ENCODE data around the gene CTBP2.

GRCh38 chr10:124943301-124944092, 216.9 kb downstream of the CTBP2 start:
- TF ChIP-seq, protein P1, sequence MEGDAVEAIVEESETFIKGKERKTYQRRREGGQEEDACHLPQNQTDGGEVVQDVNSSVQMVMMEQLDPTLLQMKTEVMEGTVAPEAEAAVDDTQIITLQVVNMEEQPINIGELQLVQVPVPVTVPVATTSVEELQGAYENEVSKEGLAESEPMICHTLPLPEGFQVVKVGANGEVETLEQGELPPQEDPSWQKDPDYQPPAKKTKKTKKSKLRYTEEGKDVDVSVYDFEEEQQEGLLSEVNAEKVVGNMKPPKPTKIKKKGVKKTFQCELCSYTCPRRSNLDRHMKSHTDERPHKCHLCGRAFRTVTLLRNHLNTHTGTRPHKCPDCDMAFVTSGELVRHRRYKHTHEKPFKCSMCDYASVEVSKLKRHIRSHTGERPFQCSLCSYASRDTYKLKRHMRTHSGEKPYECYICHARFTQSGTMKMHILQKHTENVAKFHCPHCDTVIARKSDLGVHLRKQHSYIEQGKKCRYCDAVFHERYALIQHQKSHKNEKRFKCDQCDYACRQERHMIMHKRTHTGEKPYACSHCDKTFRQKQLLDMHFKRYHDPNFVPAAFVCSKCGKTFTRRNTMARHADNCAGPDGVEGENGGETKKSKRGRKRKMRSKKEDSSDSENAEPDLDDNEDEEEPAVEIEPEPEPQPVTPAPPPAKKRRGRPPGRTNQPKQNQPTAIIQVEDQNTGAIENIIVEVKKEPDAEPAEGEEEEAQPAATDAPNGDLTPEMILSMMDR (IDR thresholded peaks at IDR 0.05): no peak
- TF ChIP-seq EZH2 (IDR thresholded peaks at IDR 0.05) (no peak), EZH2phosphoT487 (IDR thresholded peaks at IDR 0.05) (no peak)

Measured in neural progenitor cell (in vitro differentiated cells).